ENCODE data around the gene ACTL9. TPM values are rescaled to one million over a fixed set of nuclear protein-coding genes. Genes with fewer than 3 reads are reported as not detected.

Gene ACTL9
- total and polyA plus RNA-seq, 2 donors (not counting 1 experiment from before 2014, with no cell fraction given): not detected

DNA sequence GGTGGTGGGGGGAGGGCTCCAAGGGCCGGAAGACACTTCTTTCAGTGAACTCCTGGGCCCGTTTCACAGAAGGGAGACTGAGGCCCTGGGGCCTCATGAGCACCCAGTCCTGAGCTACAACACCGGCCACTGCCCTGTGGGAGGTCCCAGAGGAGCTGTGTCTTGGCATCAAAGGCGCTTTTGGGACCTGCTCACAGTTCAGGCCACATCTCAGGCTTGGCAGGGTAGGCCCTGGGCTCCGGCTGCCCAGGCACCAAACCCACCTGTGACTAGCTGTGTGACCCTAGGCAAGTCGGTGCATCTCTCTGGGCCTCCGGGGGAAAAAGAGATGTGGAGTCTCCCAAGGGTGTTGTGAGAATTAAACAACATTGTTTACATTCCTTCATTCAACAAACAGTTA, 38.7 kb downstream of the ACTL9 start:
- no peak for TF ChIP-seq EZH2 (IDR thresholded peaks at IDR 0.05; ENCODE audit: borderline replicate concordance, insufficient read depth, low read depth, low read length, poor library complexity, severe bottlenecking)
- TF ChIP-seq, protein P1, sequence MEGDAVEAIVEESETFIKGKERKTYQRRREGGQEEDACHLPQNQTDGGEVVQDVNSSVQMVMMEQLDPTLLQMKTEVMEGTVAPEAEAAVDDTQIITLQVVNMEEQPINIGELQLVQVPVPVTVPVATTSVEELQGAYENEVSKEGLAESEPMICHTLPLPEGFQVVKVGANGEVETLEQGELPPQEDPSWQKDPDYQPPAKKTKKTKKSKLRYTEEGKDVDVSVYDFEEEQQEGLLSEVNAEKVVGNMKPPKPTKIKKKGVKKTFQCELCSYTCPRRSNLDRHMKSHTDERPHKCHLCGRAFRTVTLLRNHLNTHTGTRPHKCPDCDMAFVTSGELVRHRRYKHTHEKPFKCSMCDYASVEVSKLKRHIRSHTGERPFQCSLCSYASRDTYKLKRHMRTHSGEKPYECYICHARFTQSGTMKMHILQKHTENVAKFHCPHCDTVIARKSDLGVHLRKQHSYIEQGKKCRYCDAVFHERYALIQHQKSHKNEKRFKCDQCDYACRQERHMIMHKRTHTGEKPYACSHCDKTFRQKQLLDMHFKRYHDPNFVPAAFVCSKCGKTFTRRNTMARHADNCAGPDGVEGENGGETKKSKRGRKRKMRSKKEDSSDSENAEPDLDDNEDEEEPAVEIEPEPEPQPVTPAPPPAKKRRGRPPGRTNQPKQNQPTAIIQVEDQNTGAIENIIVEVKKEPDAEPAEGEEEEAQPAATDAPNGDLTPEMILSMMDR (IDR thresholded peaks at IDR 0.05): no peak
- peaks cover 0 to 11% (median 0%) of the 10 kb centered on the region in 3 donors for H3K9me3 ChIP-seq (ENCODE audit: control extremely low read depth in 1 of 3, control insufficient read depth in 2 of 3, insufficient read depth in 1 of 3, low read length in 2 of 3)
- CTCF ChIA-PET: interaction anchor here (1.4 kb wide), 1 partner anchor 34 kb away, joined by 6 read pairs; no protein-coding TSS in a partner anchor
- H3K4me1 Mint-ChIP-seq: peaks cover 20% of the 10 kb centered on the region
- POLR2A ChIA-PET: no interaction called here
- no peak overlapping the region for H3K4me2 ChIP-seq (replicated peaks; ENCODE audit: low read depth, low read length, poor library complexity, severe bottlenecking)
- 92% methylated on average over 5 of the region's 7 CpGs for WGBS (ENCODE audit: insufficient coverage)
- no peaks in the 10 kb centered on the region for H3K79me2 ChIP-seq (ENCODE audit: control insufficient read depth, insufficient read depth, low read length)
- no peaks in the 10 kb centered on the region for H4K20me1 ChIP-seq (ENCODE audit: control insufficient read depth, insufficient read depth, low read length, poor library complexity, severe bottlenecking)
- peaks cover 19 to 21% of the 10 kb centered on the region in 2 donors for H3K4me1 ChIP-seq (ENCODE audit: control insufficient read depth in 2 of 2, insufficient read depth in 2 of 2, low read length in 2 of 2)
- H3K27ac Mint-ChIP-seq: no peak overlapping the region
- H3K9ac ChIP-seq (ENCODE audit: low read length): no peak overlapping the region
- peaks cover 10% of the 10 kb centered on the region for H3K27me3 Mint-ChIP-seq
- no peak overlapping the region for H2AFZ ChIP-seq (ENCODE audit: insufficient read depth, low read depth, low read length, poor library complexity, severe bottlenecking)
- H3K36me3 ChIP-seq (replicated peaks in 1 of 2; ENCODE audit: control extremely low read depth in 1 of 2, control insufficient read depth in 1 of 2, extremely low read depth in 1 of 2, insufficient read depth in 2 of 2, low read length in 1 of 2): no peaks in the 10 kb centered on the region
- H3K9me3 Mint-ChIP-seq (ENCODE audit: insufficient read depth): no peaks in the 10 kb centered on the region
- no peak overlapping the region for H3K4me3 ChIP-seq (ENCODE audit: control extremely low read depth in 1 of 5, extremely low read depth in 1 of 5, insufficient read depth in 1 of 5, low read depth in 2 of 5, low read length in 4 of 5)
- DNase-seq: no peak
- peaks cover 0 to 5% (median 0%) of the 10 kb centered on the region in 4 experiments for H3K27me3 ChIP-seq (replicated peaks in 1 of 4; ENCODE audit: control extremely low read depth in 1 of 4, control insufficient read depth in 3 of 4, insufficient read depth in 4 of 4, low read length in 3 of 4)
- no peak for ATAC-seq (ENCODE audit: low read depth)
- intact Hi-C loops (cut with micrococcal nuclease): no loop called here
- no peak overlapping the region for H3K27ac ChIP-seq (ENCODE audit: low read length in 2 of 2)
- no peak overlapping the region for H3K4me3 Mint-ChIP-seq

DNA sequence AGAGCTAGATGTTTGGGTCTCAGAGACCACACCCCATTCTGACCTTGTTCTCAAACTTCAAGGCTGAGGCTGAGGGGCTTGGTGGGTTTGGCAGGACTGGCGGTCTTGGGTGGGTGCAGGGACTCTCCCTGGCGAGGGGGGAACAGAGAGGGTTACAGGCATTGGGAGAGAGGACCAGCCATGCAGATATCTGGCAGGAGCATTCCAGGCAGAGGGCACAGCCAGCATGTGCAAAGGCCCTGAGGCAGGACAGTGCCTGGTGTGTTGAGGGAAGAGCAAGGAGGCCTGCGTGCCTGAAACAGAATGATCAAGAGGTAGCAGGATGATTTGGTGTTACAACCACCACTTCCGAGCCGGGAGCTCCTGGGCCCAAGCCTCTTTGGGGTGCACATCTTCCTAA, 40.7 kb downstream of the ACTL9 start:
- no peaks in the 10 kb centered on the region for H3K36me3 ChIP-seq (replicated peaks in 1 of 2; ENCODE audit: control extremely low read depth in 1 of 2, control insufficient read depth in 1 of 2, extremely low read depth in 1 of 2, insufficient read depth in 2 of 2, low read length in 1 of 2)
- no peak overlapping the region for H3K4me3 Mint-ChIP-seq
- H3K79me2 ChIP-seq (ENCODE audit: control insufficient read depth, insufficient read depth, low read length): no peaks in the 10 kb centered on the region
- no peak for DNase-seq
- CTCF ChIA-PET: interaction anchor here (2.2 kb wide), 1 partner anchor 36 kb away, joined by 11 read pairs; no protein-coding TSS in a partner anchor
- H3K27me3 ChIP-seq (replicated peaks in 1 of 4; ENCODE audit: control extremely low read depth in 1 of 4, control insufficient read depth in 3 of 4, insufficient read depth in 4 of 4, low read length in 3 of 4): peaks cover 0 to 9% (median 0%) of the 10 kb centered on the region in 4 experiments
- peaks cover 0 to 6% (median 0%) of the 10 kb centered on the region in 3 donors for H3K9me3 ChIP-seq (ENCODE audit: control extremely low read depth in 1 of 3, control insufficient read depth in 2 of 3, insufficient read depth in 1 of 3, low read length in 2 of 3)
- intact Hi-C loops (cut with micrococcal nuclease): no loop called here
- no peaks in the 10 kb centered on the region for H3K9me3 Mint-ChIP-seq (ENCODE audit: insufficient read depth)
- H3K4me1 ChIP-seq (ENCODE audit: control insufficient read depth in 2 of 2, insufficient read depth in 2 of 2, low read length in 2 of 2): peaks cover 10 to 13% of the 10 kb centered on the region in 2 donors
- no peak overlapping the region for H3K27ac Mint-ChIP-seq
- POLR2A ChIA-PET: no interaction called here
- H3K4me3 ChIP-seq (ENCODE audit: control extremely low read depth in 1 of 5, extremely low read depth in 1 of 5, insufficient read depth in 1 of 5, low read depth in 2 of 5, low read length in 4 of 5): no peak overlapping the region
- H3K27ac ChIP-seq (ENCODE audit: low read length in 2 of 2): no peak overlapping the region
- H3K9ac ChIP-seq (ENCODE audit: low read length): no peak overlapping the region
- H2AFZ ChIP-seq (ENCODE audit: insufficient read depth, low read depth, low read length, poor library complexity, severe bottlenecking): no peak overlapping the region
- peaks cover 11% of the 10 kb centered on the region for H3K4me1 Mint-ChIP-seq
- 89% methylated on average over 5 of the region's 5 CpGs for WGBS (ENCODE audit: insufficient coverage)
- no peak overlapping the region for H3K4me2 ChIP-seq (replicated peaks; ENCODE audit: low read depth, low read length, poor library complexity, severe bottlenecking)
- no peaks in the 10 kb centered on the region for H4K20me1 ChIP-seq (ENCODE audit: control insufficient read depth, insufficient read depth, low read length, poor library complexity, severe bottlenecking)
- H3K27me3 Mint-ChIP-seq: peaks cover 10% of the 10 kb centered on the region
- TF ChIP-seq, protein P1 (IDR thresholded peaks at IDR 0.05): no peak
- no peak for TF ChIP-seq EZH2 (IDR thresholded peaks at IDR 0.05; ENCODE audit: borderline replicate concordance, insufficient read depth, low read depth, low read length, poor library complexity, severe bottlenecking)
- no peak for ATAC-seq (ENCODE audit: low read depth)

Measured in B cell (primary cell).